Measurements from ENCODE around the gene ATP9A.

Gene ATP9A

GRCh38 chr20:51596668-51597388 lies 171.4 kb downstream of the ATP9A start:
- H3K27ac Mint-ChIP-seq = no peak overlapping the region
- no peaks in the 10 kb centered on the region for H3K36me3 Mint-ChIP-seq
- no peak overlapping the region for H3K4me3 Mint-ChIP-seq
- peaks cover 28% of the 10 kb centered on the region for H3K4me1 Mint-ChIP-seq (ENCODE audit: low read depth)
- no peaks in the 10 kb centered on the region for H3K27me3 Mint-ChIP-seq
- H3K9me3 Mint-ChIP-seq (ENCODE audit: low read depth) = no peaks in the 10 kb centered on the region

GRCh38 chr20:51595744-51596143 lies 172.4 kb downstream of the ATP9A start:
- Mint-ChIP-seq H3K27me3 (no peaks in the 10 kb centered on the region), H3K4me1 (ENCODE audit: low read depth) (peaks cover 28% of the 10 kb centered on the region), H3K36me3 (no peaks in the 10 kb centered on the region), H3K9me3 (ENCODE audit: low read depth) (no peaks in the 10 kb centered on the region), H3K4me3 (no peak overlapping the region), H3K27ac (no peak overlapping the region)

- Mint-ChIP-seq H3K27me3 (no peaks in the 10 kb centered on the region), H3K4me3 (peak overlapping the region; percentile 40), H3K36me3 (no peaks in the 10 kb centered on the region), H3K4me1 (ENCODE audit: low read depth) (peaks cover 28% of the 10 kb centered on the region), H3K27ac (peak overlapping the region; percentile 93), H3K9me3 (ENCODE audit: low read depth) (no peaks in the 10 kb centered on the region)
These were observed 173.1 kb downstream of the ATP9A start for GRCh38 chr20:51595058-51595532.

GRCh38 chr20:51594236-51595057 lies 173.7 kb downstream of the ATP9A start:
- H3K36me3 Mint-ChIP-seq = no peaks in the 10 kb centered on the region
- H3K4me1 Mint-ChIP-seq (ENCODE audit: low read depth) = peaks cover 28% of the 10 kb centered on the region
- H3K4me3 Mint-ChIP-seq = peak overlapping the region; percentile 40
- H3K9me3 Mint-ChIP-seq (ENCODE audit: low read depth) = no peaks in the 10 kb centered on the region
- H3K27me3 Mint-ChIP-seq = no peaks in the 10 kb centered on the region
- peak overlapping the region; percentile 93 for H3K27ac Mint-ChIP-seq

GRCh38 chr20:51593584-51593983 lies 174.6 kb downstream of the ATP9A start:
- Mint-ChIP-seq H3K4me1 (ENCODE audit: low read depth) (peaks cover 26% of the 10 kb centered on the region), H3K36me3 (no peaks in the 10 kb centered on the region), H3K27ac (no peak overlapping the region), H3K27me3 (no peaks in the 10 kb centered on the region), H3K4me3 (no peak overlapping the region), H3K9me3 (ENCODE audit: low read depth) (no peaks in the 10 kb centered on the region)

- Mint-ChIP-seq H3K4me3 (no peak overlapping the region), H3K4me1 (ENCODE audit: low read depth) (peaks cover 19% of the 10 kb centered on the region), H3K27me3 (no peaks in the 10 kb centered on the region), H3K27ac (no peak overlapping the region), H3K36me3 (no peaks in the 10 kb centered on the region), H3K9me3 (ENCODE audit: low read depth) (no peaks in the 10 kb centered on the region)
These were observed 175.6 kb downstream of the ATP9A start for GRCh38 chr20:51592564-51592963.

GRCh38 chr20:51591871-51592270 lies 176.3 kb downstream of the ATP9A start:
- Mint-ChIP-seq H3K9me3 (ENCODE audit: low read depth) (no peaks in the 10 kb centered on the region), H3K4me3 (no peak overlapping the region), H3K4me1 (ENCODE audit: low read depth) (peaks cover 16% of the 10 kb centered on the region), H3K36me3 (no peaks in the 10 kb centered on the region), H3K27ac (no peak overlapping the region), H3K27me3 (no peaks in the 10 kb centered on the region)

GRCh38 chr20:51588762-51589161 lies 179.4 kb downstream of the ATP9A start:
- peaks cover 6% of the 10 kb centered on the region for H3K4me1 Mint-ChIP-seq (ENCODE audit: low read depth)
- no peaks in the 10 kb centered on the region for H3K27me3 Mint-ChIP-seq
- H3K4me3 Mint-ChIP-seq = no peak overlapping the region
- peaks cover 2% of the 10 kb centered on the region for H3K36me3 Mint-ChIP-seq
- no peak overlapping the region for H3K27ac Mint-ChIP-seq
- no peaks in the 10 kb centered on the region for H3K9me3 Mint-ChIP-seq (ENCODE audit: low read depth)

- Mint-ChIP-seq H3K27ac (no peak overlapping the region), H3K27me3 (no peaks in the 10 kb centered on the region), H3K9me3 (ENCODE audit: low read depth) (no peaks in the 10 kb centered on the region), H3K4me3 (no peak overlapping the region), H3K4me1 (ENCODE audit: low read depth) (peaks cover 6% of the 10 kb centered on the region), H3K36me3 (peaks cover 2% of the 10 kb centered on the region)
These were observed 181.0 kb downstream of the ATP9A start for GRCh38 chr20:51587145-51587544.

GRCh38 chr20:51586005-51586440 lies 182.2 kb downstream of the ATP9A start:
- H3K36me3 Mint-ChIP-seq = peaks cover 2% of the 10 kb centered on the region
- no peaks in the 10 kb centered on the region for H3K27me3 Mint-ChIP-seq
- H3K9me3 Mint-ChIP-seq (ENCODE audit: low read depth) = no peaks in the 10 kb centered on the region
- no peak overlapping the region for H3K27ac Mint-ChIP-seq
- peaks cover 6% of the 10 kb centered on the region for H3K4me1 Mint-ChIP-seq (ENCODE audit: low read depth)
- no peak overlapping the region for H3K4me3 Mint-ChIP-seq

GRCh38 chr20:51585148-51585547 lies 183.0 kb downstream of the ATP9A start:
- no peaks in the 10 kb centered on the region for H3K9me3 Mint-ChIP-seq (ENCODE audit: low read depth)
- H3K27ac Mint-ChIP-seq = no peak overlapping the region
- no peaks in the 10 kb centered on the region for H3K27me3 Mint-ChIP-seq
- peaks cover 2% of the 10 kb centered on the region for H3K36me3 Mint-ChIP-seq
- no peak overlapping the region for H3K4me3 Mint-ChIP-seq
- H3K4me1 Mint-ChIP-seq (ENCODE audit: low read depth) = peaks cover 6% of the 10 kb centered on the region

GRCh38 chr20:51584737-51585136 lies 183.5 kb downstream of the ATP9A start:
- Mint-ChIP-seq H3K9me3 (ENCODE audit: low read depth) (no peaks in the 10 kb centered on the region), H3K4me3 (no peak overlapping the region), H3K27me3 (no peaks in the 10 kb centered on the region), H3K4me1 (ENCODE audit: low read depth) (peaks cover 6% of the 10 kb centered on the region), H3K36me3 (peaks cover 2% of the 10 kb centered on the region), H3K27ac (no peak overlapping the region)

GRCh38 chr20:51584116-51584515 lies 184.1 kb downstream of the ATP9A start:
- Mint-ChIP-seq H3K36me3 (peaks cover 2% of the 10 kb centered on the region), H3K4me1 (ENCODE audit: low read depth) (peaks cover 6% of the 10 kb centered on the region), H3K4me3 (no peak overlapping the region), H3K27me3 (no peaks in the 10 kb centered on the region), H3K27ac (no peak overlapping the region), H3K9me3 (ENCODE audit: low read depth) (no peaks in the 10 kb centered on the region)

GRCh38 chr20:51583499-51583898 lies 184.7 kb downstream of the ATP9A start:
- H3K4me3 Mint-ChIP-seq = no peak overlapping the region
- H3K27ac Mint-ChIP-seq = no peak overlapping the region
- H3K27me3 Mint-ChIP-seq = no peaks in the 10 kb centered on the region
- H3K9me3 Mint-ChIP-seq (ENCODE audit: low read depth) = no peaks in the 10 kb centered on the region
- peaks cover 2% of the 10 kb centered on the region for H3K36me3 Mint-ChIP-seq
- H3K4me1 Mint-ChIP-seq (ENCODE audit: low read depth) = peaks cover 6% of the 10 kb centered on the region

GRCh38 chr20:51583073-51583472 lies 185.1 kb downstream of the ATP9A start:
- H3K36me3 Mint-ChIP-seq = peaks cover 2% of the 10 kb centered on the region
- H3K27me3 Mint-ChIP-seq = no peaks in the 10 kb centered on the region
- H3K4me3 Mint-ChIP-seq = no peak overlapping the region
- H3K9me3 Mint-ChIP-seq (ENCODE audit: low read depth) = no peaks in the 10 kb centered on the region
- H3K4me1 Mint-ChIP-seq (ENCODE audit: low read depth) = peaks cover 6% of the 10 kb centered on the region
- no peak overlapping the region for H3K27ac Mint-ChIP-seq
